H1 (cell line): ENCODE data around the gene ADAM20. TPM values are rescaled to one million over a fixed set of nuclear protein-coding genes. Genes with fewer than 3 reads are reported as not detected.

Experiments used
- CTCF ChIA-PET: fragments of 300-600 bp; sonication (Branson Sonifier 250); formaldehyde crosslinking; loops from one replicate; lab custom pipeline; 2021; ENCODE audit not compliant: partially characterized antibody; lab: Charles Lee
- POLR2A ChIA-PET: fragments of 300-600 bp; sonication (Branson Sonifier 250); formaldehyde crosslinking; loops from one replicate; lab custom pipeline; 2021; ENCODE audit warnings: inconsistent platforms; ENCODE audit not compliant: partially characterized antibody; lab: Charles Lee
- DNase-seq, 2 experiments: peaks; one replicate each; pipeline versions ENCODE4 v3.0.0 to v3.0.0-alpha.2; 2010 to 2022; ENCODE audit warnings: low spot score in 2 of 2, low read depth in 1 of 2, mixed read lengths in 1 of 2
- FAIRE-seq: peaks from 2 replicates; lab custom pipeline; 2011; peaks lifted over from hg19 to GRCh38; lab: Jason Lieb, UNC
- H2AFZ ChIP-seq: 2 replicates; pipeline ENCODE4 v1.8.1; 2012; ENCODE audit warnings: low read length, inconsistent platforms
- H2AK5ac ChIP-seq: 2 replicates; pipeline ENCODE4 v1.6.1; 2013; ENCODE audit warnings: low read depth, low read length
- H2BK120ac ChIP-seq: replicated peaks from 2 replicates; pipeline ENCODE3; 2013; ENCODE audit warnings: low read depth, low read length, inconsistent platforms
- H2BK12ac ChIP-seq: 2 replicates; pipeline ENCODE4 v1.6.1; 2013; ENCODE audit warnings: low read depth, low read length
- H2BK15ac ChIP-seq: 2 replicates; pipeline ENCODE4 v1.6.1; 2013; ENCODE audit warnings: low read length
- H2BK20ac ChIP-seq: 2 replicates; pipeline ENCODE4 v1.6.1; 2013; ENCODE audit warnings: low read length
- H2BK5ac ChIP-seq: 2 replicates; pipeline ENCODE4 v1.6.1; 2013; ENCODE audit warnings: low read depth, low read length
- H3K14ac ChIP-seq: 2 replicates; pipeline ENCODE4 v1.6.1; 2013; ENCODE audit warnings: inconsistent platforms; ENCODE audit not compliant: insufficient read length
- H3K18ac ChIP-seq: 2 replicates; pipeline ENCODE4 v1.6.1; 2013; ENCODE audit warnings: low read length; ENCODE audit errors: extremely low read depth
- H3K23ac ChIP-seq: 2 replicates; pipeline ENCODE4 v1.6.1; 2013; ENCODE audit warnings: inconsistent platforms; ENCODE audit not compliant: insufficient read length
- H3K23me2 ChIP-seq: 2 replicates; pipeline ENCODE4 v1.6.1; 2013; ENCODE audit warnings: low read depth, low read length
- H3K27ac ChIP-seq: 2 replicates; pipeline ENCODE4 v1.6.1; 2011; ENCODE audit warnings: low read depth, low read length, inconsistent platforms
- H3K27me3 ChIP-seq, 4 experiments: replicated peaks in 1 of 4; 1 replicate in 1 of 4; 2 replicates in 3 of 4; pipeline versions ENCODE4 v1.6.1 to v1.8.1; 2011 to 2013; ENCODE audit warnings: low read length in 3 of 4, mild to moderate bottlenecking in 3 of 4, inconsistent platforms in 2 of 4, mixed read lengths in 2 of 4, moderate library complexity in 1 of 4; ENCODE audit not compliant: control insufficient read depth in 3 of 4, insufficient read depth in 3 of 4; ENCODE audit errors: extremely low read depth in 1 of 4
- H3K36me3 ChIP-seq, 4 experiments: 2 replicates each; pipeline versions ENCODE4 v1.6.1 to v1.8.1; 2011 to 2013; ENCODE audit warnings: mild to moderate bottlenecking in 4 of 4, low read length in 3 of 4, moderate library complexity in 2 of 4, control low read depth in 1 of 4, inconsistent platforms in 1 of 4; ENCODE audit not compliant: insufficient read depth in 4 of 4, control insufficient read depth in 2 of 4
- H3K4ac ChIP-seq: replicated peaks from 2 replicates; pipeline ENCODE3; 2013; ENCODE audit warnings: low read length, low read depth, mixed read lengths, inconsistent platforms; ENCODE audit not compliant: insufficient read length
- H3K4me1 ChIP-seq, 4 experiments: replicated peaks in 1 of 4; 1 replicate in 1 of 4; 2 replicates in 3 of 4; pipeline versions ENCODE4 v1.6.1 to v1.8.1; 2011 to 2013; ENCODE audit warnings: low read length in 3 of 4, inconsistent platforms in 2 of 4, mixed read lengths in 1 of 4; ENCODE audit not compliant: insufficient read depth in 4 of 4, control insufficient read depth in 3 of 4
- H3K4me2 ChIP-seq, 2 experiments: 2 replicates each; pipeline versions ENCODE4 v1.6.1 to v1.8.1; 2011 to 2013; ENCODE audit warnings: low read depth in 2 of 2, low read length in 2 of 2, control low read depth in 1 of 2, inconsistent platforms in 1 of 2, mild to moderate bottlenecking in 1 of 2; ENCODE audit not compliant: insufficient read depth in 1 of 2
- H3K4me3 ChIP-seq, 4 experiments: fragments of 200-600, 300-600 bp in 1 of 4; sonication (generic), shearing (Covaris generic), sonication (Bioruptor Twin) in 1 of 4; 2 replicates each; pipeline versions ENCODE4 v1.5.1 to v1.8.1; 2011 to 2016; ENCODE audit warnings: low read length in 4 of 4, low read depth in 3 of 4, control low read depth in 2 of 4, inconsistent platforms in 2 of 4, mild to moderate bottlenecking in 2 of 4, mixed read lengths in 1 of 4, moderate library complexity in 1 of 4; ENCODE audit not compliant: insufficient read depth in 2 of 4; ENCODE audit errors: extremely low read depth in 1 of 4
- H3K56ac ChIP-seq: replicated peaks from 2 replicates; pipeline ENCODE3; 2013; ENCODE audit warnings: low read depth, mild to moderate bottlenecking, mixed read lengths, low read length, inconsistent platforms; ENCODE audit not compliant: insufficient read length
- H3K79me1 ChIP-seq: 2 replicates; pipeline ENCODE4 v1.6.1; 2013; ENCODE audit warnings: low read depth, low read length, control low read depth
- H3K79me2 ChIP-seq, 2 experiments: 2 replicates each; pipeline versions ENCODE4 v1.6.1 to v1.8.1; 2012 to 2013; ENCODE audit warnings: low read length in 2 of 2, mild to moderate bottlenecking in 2 of 2, inconsistent platforms in 1 of 2; ENCODE audit not compliant: insufficient read depth in 2 of 2, control insufficient read depth in 1 of 2
- H3K9ac ChIP-seq, 4 experiments: replicated peaks in 1 of 4; 1 replicate in 1 of 4; 2 replicates in 3 of 4; pipeline versions ENCODE4 v1.6.1 to v1.8.1; 2011 to 2013; ENCODE audit warnings: low read depth in 3 of 4, low read length in 3 of 4, control low read depth in 2 of 4, mild to moderate bottlenecking in 2 of 4, moderate library complexity in 2 of 4, inconsistent platforms in 1 of 4; ENCODE audit errors: extremely low read depth in 1 of 4
- H3K9me3 ChIP-seq, 2 experiments: 2 replicates each; pipeline versions ENCODE4 v1.6.1 to v1.8.1; 2012 to 2013; ENCODE audit warnings: mild to moderate bottlenecking in 2 of 2, moderate library complexity in 2 of 2, control low read depth in 1 of 2, inconsistent platforms in 1 of 2, low read depth in 1 of 2, low read length in 1 of 2, mixed read lengths in 1 of 2; ENCODE audit not compliant: insufficient read depth in 2 of 2
- H4K20me1 ChIP-seq, 2 experiments: replicated peaks in 1 of 2; 2 replicates each; pipeline versions ENCODE3 to v1.8.1; 2011 to 2013; ENCODE audit warnings: inconsistent platforms in 2 of 2, low read length in 2 of 2, mild to moderate bottlenecking in 1 of 2; ENCODE audit not compliant: insufficient read depth in 2 of 2, control insufficient read depth in 1 of 2
- H4K5ac ChIP-seq: 2 replicates; pipeline ENCODE4 v1.6.1; 2013; ENCODE audit warnings: low read length, low read depth, mixed read lengths, inconsistent platforms; ENCODE audit not compliant: insufficient read length
- H4K8ac ChIP-seq: 2 replicates; pipeline ENCODE4 v1.8.0; 2013; ENCODE audit warnings: mild to moderate bottlenecking, moderate library complexity, low read length, inconsistent platforms; ENCODE audit not compliant: insufficient read depth; ENCODE audit errors: extremely low read depth
- H4K91ac ChIP-seq: replicated peaks from 2 replicates; pipeline ENCODE3; 2013; ENCODE audit warnings: low read length, mixed read lengths, inconsistent platforms; ENCODE audit not compliant: insufficient read length
- BRCA1 ChIP-seq: IDR thresholded peaks from 2 replicates; pipeline ENCODE4 v1.6.1; 2012; ENCODE audit warnings: low read depth, low read length, improper control_type of control experiment
- CBX8 ChIP-seq: fragments of 300-800, 300-1000 bp; sonication (generic); IDR thresholded peaks from 2 replicates; pipeline ENCODE4 v1.7.1; 2016; ENCODE audit warnings: low read depth, low read length, borderline replicate concordance
- CEBPB ChIP-seq: IDR thresholded peaks from 2 replicates; pipeline ENCODE4 v1.6.1; 2012; ENCODE audit warnings: low read depth, low read length
- CTBP2 ChIP-seq: IDR thresholded peaks from 2 replicates; pipeline ENCODE4 v1.7.0; 2011; ENCODE audit warnings: borderline replicate concordance, mild to moderate bottlenecking, moderate library complexity, mixed read lengths, low read length; ENCODE audit not compliant: insufficient read depth, insufficient read length
- GTF2F1 ChIP-seq: IDR thresholded peaks from 2 replicates; pipeline ENCODE4 v1.6.1; 2012; ENCODE audit warnings: low read depth, low read length, improper control_type of control experiment, borderline replicate concordance
- JUND ChIP-seq: IDR thresholded peaks from 2 replicates; pipeline ENCODE4 v1.6.1; 2011; ENCODE audit warnings: mild to moderate bottlenecking, improper control_type of control experiment, low read length
- KDM5A ChIP-seq: fragments of 200-600 bp; IDR thresholded peaks from 2 replicates; pipeline ENCODE4 v1.7.1; 2012; ENCODE audit warnings: mild to moderate bottlenecking, low read length, inconsistent platforms, mixed read lengths
- PHF8 ChIP-seq: fragments of 200-600 bp; sonication (generic); conservative IDR thresholded peaks from 2 replicates; pipeline ENCODE4 v1.7.1; 2012; ENCODE audit warnings: low read depth, mild to moderate bottlenecking, inconsistent platforms, low read length, moderate library complexity
- POLR2A ChIP-seq, 2 experiments: IDR thresholded peaks; 1 replicate in 1 of 2; 2 replicates in 1 of 2; pipeline ENCODE4 v1.6.1; 2011; ENCODE audit warnings: low read depth in 2 of 2, low read length in 2 of 2, mild to moderate bottlenecking in 2 of 2; ENCODE audit errors: control extremely low read depth in 1 of 2
- RFX5 ChIP-seq: IDR thresholded peaks from 2 replicates; pipeline ENCODE4 v1.6.1; 2011; ENCODE audit warnings: low read depth, low read length, improper control_type of control experiment, borderline replicate concordance
- SIRT6 ChIP-seq: IDR thresholded peaks from one replicate; pipeline ENCODE4 v1.7.1; 2012; ENCODE audit warnings: low read length, inconsistent platforms
- TAF1 ChIP-seq: IDR thresholded peaks from 2 replicates; pipeline ENCODE4 v1.6.1; 2011; ENCODE audit warnings: mild to moderate bottlenecking, low read depth, low read length
- YY1 ChIP-seq: IDR thresholded peaks from 2 replicates; pipeline ENCODE4 v1.6.1; 2011; ENCODE audit warnings: low read depth, mild to moderate bottlenecking, low read length
- ZNF274 ChIP-seq: IDR thresholded peaks from 2 replicates; pipeline ENCODE4 v1.7.0; 2012; ENCODE audit warnings: low read length, borderline replicate concordance; ENCODE audit errors: extremely low read depth
- WGBS, 2 experiments: shearing (Covaris generic) in 1 of 2; methylation state at CpG; one replicate each; pipeline versions ENCODE4 v1.1.6 to v1.1.7; 2013 to 2015; ENCODE audit warnings: low lambda C conversion rate in 2 of 2, mixed read lengths in 2 of 2, inconsistent platforms in 1 of 2, low coverage in 1 of 2, missing lambda C conversion rate in 1 of 2; ENCODE audit not compliant: insufficient replicate concordance in 2 of 2, insufficient coverage in 1 of 2, insufficient read length in 1 of 2; ENCODE audit errors: extremely low coverage in 1 of 2, missing lambda C conversion rate in 1 of 2; 5-methylcytosine and 5-hydroxymethylcytosine counted together
- polyA plus RNA-seq, 7 experiments: library from polyadenylated mRNA; depleted of rRNA in 3 of 7; stranded (reverse) in 5 of 7; unstranded in 2 of 7; fragments of >200 nt in 5 of 7; fragments of 200-250 nt in 2 of 7; gene quantifications; 1 replicate in 5 of 7; 2 replicates in 1 of 7; 4 replicates in 1 of 7; pipeline versions ENCODE4 v1.2.1 to v1.2.3, GENCODE V29; 2011 to 2013; ENCODE audit warnings: missing spikeins in 2 of 7, mixed read lengths in 2 of 7
- total RNA-seq: library from RNA; stranded (reverse); fragmentation: NEBNext Ultra II Directional; extraction: Animal tissue kit (Norgen Biotek cat#: 25700); gene quantifications from 2 replicates; pipeline ENCODE4 v1.2.1, GENCODE V29; 2021
- TF ChIP-seq, protein P1 (sequence below): IDR thresholded peaks from 2 replicates; pipeline ENCODE4 v1.6.1; 2012; ENCODE audit warnings: inconsistent platforms

The ADAM20 gene
- total and polyA plus RNA-seq, 2 of the 8 experiments (the other 6 are each of a cell fraction or from before 2014, with no cell fraction given) = 0.11 to 0.26 TPM

DNA sequence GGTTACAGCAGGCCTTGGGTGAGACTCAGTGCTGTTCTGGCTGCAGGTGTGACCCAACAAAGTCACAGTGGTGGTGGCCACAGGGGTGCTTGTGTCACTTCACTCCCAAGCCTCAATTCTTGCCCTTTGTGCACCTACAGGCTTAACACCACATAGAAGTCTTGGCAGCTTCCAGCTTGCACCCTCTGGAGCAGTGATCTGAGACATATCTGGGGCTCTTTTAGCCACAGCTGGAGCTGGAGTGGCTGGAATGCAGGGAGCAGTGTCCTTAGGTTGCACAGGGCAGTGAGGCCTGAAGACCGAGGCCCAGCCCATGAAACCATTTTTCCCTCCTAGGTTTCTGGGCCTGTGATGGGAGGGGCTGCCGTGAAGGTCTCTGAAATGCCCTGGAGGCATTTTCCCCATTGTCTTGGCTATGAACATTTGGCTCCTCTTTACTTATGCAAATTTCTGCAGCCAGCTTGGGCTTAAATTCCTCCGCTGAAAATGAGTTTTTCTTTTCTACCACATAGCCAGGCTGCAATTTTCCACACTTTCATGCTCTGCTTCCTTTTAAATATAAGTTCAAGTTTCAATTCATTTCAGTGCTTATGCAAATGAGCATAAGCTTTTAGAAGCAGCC is 45.1 kb downstream of the ADAM20 start:
- H2BK5ac ChIP-seq = no peak overlapping the region
- H3K23ac ChIP-seq = no peak overlapping the region
- no peak overlapping the region for H4K91ac ChIP-seq
- no peak overlapping the region for H3K4me2 ChIP-seq
- H3K14ac ChIP-seq = no peak overlapping the region
- H4K5ac ChIP-seq = no peak overlapping the region
- ChIA-PET CTCF (no interaction called here), POLR2A (no interaction called here)
- H3K36me3 ChIP-seq = peaks cover 0 to 11% (median 0%) of the 10 kb centered on the region in 4 experiments; a peak in 1 of 8 replicates
- DNase-seq (no peak), FAIRE-seq (no peak)
- H2AK5ac ChIP-seq = no peak overlapping the region
- H3K27me3 ChIP-seq = no peaks in the 10 kb centered on the region
- no peak overlapping the region for H2BK12ac ChIP-seq
- H3K18ac ChIP-seq = no peak overlapping the region
- H2BK15ac ChIP-seq = no peak overlapping the region
- H4K20me1 ChIP-seq = no peaks in the 10 kb centered on the region
- no peak overlapping the region for H3K4ac ChIP-seq
- H3K9ac ChIP-seq = no peak overlapping the region; a peak in 1 of 7 replicates
- no peak overlapping the region for H3K27ac ChIP-seq
- no peak overlapping the region for H3K4me3 ChIP-seq
- no peaks in the 10 kb centered on the region for H3K79me2 ChIP-seq
- no peak overlapping the region for H3K56ac ChIP-seq
- no peak overlapping the region for H2BK120ac ChIP-seq
- peaks cover 40 to 43% of the 10 kb centered on the region in 2 experiments for H3K9me3 ChIP-seq
- H2AFZ ChIP-seq = no peak overlapping the region
- no peak overlapping the region for H2BK20ac ChIP-seq
- no peaks in the 10 kb centered on the region for H3K79me1 ChIP-seq
- H4K8ac ChIP-seq = no peak overlapping the region
- no peaks in the 10 kb centered on the region for H3K23me2 ChIP-seq
- 90% methylated on average over 3 of the region's 3 CpGs; no CpG with 5 or more reads in 1 of the 2 experiments for WGBS, 2 experiments
- H3K4me1 ChIP-seq = no peaks in the 10 kb centered on the region
- TF ChIP-seq ZNF274 (no peak), CBX8 (no peak), PHF8 (no peak), KDM5A (no peak), JUND (no peak), SIRT6 (no peak), BRCA1 (no peak), POLR2A (IDR thresholded peaks at IDR 0.05; ENCODE audit: control extremely low read depth in 1 of 2, low read depth in 2 of 2, low read length in 2 of 2) (no peak), TAF1 (no peak), GTF2F1 (no peak), RFX5 (no peak), CTBP2 (no peak), CEBPB (no peak), YY1 (no peak)
- TF ChIP-seq, protein P1, sequence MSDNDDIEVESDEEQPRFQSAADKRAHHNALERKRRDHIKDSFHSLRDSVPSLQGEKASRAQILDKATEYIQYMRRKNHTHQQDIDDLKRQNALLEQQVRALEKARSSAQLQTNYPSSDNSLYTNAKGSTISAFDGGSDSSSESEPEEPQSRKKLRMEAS = no peak
